GM18909 (cell line): ENCODE results near the gene KIRREL3.
"Not testable (repeated sequence)": the region's sequence is repeated elsewhere in the genome, so short reads cannot be mapped to it uniquely, and the experiment has no call there.

Source experiments
- ATAC-seq: cut with Tn5 transposase; IDR thresholded peaks from one replicate; pipeline ENCODE4 v1.9.1; 2021; ENCODE audit warnings: mild to moderate bottlenecking; ENCODE audit not compliant: unreplicated experiment, poor library complexity

Gene KIRREL3

GRCh38 chr11:126963603-126964363 is 36.8 kb downstream of the KIRREL3 start:
- ATAC-seq = no peak

DNA sequence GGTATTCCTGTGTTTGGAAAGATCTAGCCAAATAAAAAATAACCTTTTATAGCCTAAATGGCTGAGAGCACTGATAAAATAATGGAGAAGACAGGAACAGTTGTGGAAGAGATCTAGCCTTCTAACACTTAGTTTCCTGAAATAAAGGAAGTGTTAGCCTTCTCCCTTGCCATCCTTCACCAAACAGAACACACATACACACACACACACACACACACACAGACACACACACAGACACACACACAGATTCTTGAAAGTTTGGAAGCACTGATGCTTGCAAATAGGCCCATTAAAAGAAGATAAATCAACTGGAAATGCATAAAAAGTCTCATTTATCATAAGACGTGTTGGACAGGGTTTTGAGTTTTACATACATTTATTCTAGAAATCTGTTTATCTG is 37.5 kb downstream of the KIRREL3 start:
- ATAC-seq = no peak

GRCh38 chr11:126959700-126960099 is 40.9 kb downstream of the KIRREL3 start:
- no peak for ATAC-seq

GRCh38 chr11:126956635-126957034 is 43.9 kb downstream of the KIRREL3 start:
- ATAC-seq = no peak

GRCh38 chr11:126952533-126952932 is 48.0 kb downstream of the KIRREL3 start:
- ATAC-seq = not testable (repeated sequence)

DNA sequence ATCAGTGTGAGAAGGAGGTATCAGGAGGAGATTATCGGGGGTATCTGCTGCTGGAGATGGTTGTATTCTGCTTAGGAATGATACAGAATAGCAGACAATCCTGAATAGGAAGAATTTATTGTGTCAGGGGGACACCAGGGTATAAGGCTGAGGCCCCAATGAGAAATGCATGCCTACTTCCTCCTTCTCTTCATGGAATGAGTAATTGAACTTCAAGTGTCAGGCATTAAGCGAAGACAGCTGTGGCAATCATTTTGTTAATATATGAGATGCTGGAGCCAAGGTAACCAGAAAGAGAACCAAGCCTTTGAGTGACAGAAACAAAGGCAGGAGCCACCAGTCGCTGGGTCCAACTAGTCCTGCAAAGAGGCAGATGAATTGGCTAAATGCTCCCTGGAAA is 49.1 kb downstream of the KIRREL3 start:
- no peak for ATAC-seq

DNA sequence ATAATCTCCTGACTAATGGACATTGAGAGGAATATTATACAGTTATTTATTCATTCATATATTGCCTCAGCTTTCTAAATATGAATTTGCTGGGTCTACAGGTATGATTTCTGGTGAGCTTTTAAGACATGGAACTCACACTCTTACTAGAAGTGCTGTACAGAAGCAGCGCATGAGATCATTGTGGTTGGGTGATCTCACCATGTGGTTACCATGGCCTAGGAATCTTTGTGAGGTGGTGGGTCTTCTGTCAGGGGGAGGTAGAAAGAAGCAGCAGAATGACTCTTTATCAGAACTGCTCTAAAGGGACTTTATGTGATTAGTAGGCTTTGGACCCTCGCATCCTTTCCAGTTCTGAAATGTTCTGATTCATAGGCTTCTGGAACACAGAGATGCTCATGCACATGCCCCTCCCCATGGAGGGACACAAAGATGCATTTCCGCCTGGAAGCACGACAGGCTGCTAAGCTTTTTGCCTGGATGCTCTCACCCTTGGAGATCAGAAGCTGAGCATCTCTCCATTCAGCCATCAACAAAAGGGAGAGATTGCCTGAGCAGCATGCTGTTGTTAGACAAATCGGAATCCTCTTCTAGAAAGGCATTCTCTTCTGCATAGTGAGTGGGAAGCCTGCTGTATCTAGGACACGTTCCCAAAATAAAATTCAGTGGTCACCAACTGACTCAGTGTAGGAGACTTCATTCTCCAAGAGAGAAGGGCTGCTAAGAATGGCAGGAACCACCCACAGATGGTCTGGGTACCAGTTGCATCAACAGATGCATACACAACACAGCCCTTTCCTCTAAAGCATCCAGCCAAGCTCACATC is 51.3 kb downstream of the KIRREL3 start:
- no peak for ATAC-seq

DNA sequence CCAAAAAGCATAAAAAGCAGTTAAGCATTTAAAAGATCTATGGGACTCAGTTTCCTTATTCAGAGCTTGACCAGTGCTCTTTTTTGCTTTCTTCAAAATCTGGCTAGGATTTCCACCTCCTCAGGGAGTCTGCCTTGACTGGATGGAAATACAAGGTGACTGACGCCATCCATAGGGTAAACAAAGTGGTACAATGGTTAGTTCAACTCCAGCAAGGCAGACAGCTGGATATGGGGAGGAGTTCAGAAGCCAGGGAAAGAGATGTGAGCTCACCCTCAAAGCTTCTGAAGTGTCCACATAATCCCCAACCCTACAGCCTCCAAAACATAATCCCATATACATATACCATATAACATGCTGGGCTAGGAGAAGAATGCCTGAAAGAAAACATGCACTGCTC is 52.0 kb downstream of the KIRREL3 start:
- ATAC-seq = no peak

DNA sequence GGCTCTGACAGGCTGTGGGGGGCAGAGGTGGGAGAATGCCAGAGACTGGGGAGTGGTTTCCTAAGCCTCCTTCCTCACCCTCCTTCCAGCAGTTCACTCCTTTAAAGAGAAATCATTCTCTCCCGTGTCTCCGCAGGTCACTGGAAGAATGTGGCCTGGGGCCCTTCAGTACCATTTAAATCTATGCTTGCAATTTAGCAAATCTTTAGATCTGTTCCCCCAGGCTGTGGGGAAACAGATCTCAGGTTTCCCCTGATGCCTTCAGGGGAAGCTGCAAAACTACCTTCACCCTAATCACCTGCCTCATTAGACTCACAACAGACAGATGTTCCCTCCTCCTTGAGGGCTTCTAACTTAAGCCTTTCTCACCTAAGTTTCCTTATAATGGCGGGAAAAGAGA is 55.3 kb downstream of the KIRREL3 start:
- no peak for ATAC-seq

DNA sequence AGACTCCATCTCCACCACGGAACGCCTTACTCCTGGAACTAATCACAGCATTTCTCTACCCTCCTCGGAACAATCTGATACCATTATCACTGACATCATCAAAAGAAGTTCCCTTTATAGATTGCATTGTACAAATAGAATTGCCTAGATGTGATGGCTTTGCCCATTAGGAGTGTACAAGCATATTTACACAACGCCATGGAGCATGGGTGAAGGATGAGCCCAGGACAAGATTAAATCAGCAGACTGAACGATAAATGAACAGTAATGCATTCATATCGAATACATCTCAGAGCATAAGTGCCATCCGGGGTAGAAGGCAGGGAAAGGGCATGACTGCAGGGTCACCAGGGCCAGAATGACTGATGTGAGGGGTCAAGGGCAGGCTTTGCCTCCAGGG is 57.3 kb downstream of the KIRREL3 start:
- ATAC-seq = no peak

GRCh38 chr11:126942146-126942545 is 58.4 kb downstream of the KIRREL3 start:
- no peak for ATAC-seq

DNA sequence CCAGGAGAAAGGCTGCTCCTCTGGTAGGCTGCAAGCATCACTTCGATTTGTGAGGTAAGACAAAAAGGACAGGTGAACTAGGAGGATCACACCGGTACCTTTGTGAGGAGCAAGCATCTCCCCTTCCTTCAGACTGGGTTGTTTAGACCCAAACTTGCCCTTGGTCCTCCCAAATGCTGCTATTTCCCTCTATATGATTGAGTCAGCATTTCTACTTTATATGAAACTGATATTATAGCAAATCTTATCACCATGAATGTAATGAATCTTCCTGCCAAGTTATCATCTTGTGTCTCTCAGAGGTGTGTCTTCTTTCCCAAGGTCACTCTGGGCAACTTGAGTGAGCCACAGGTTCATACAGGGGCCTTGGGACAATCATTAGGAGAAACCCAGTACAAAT is 61.0 kb downstream of the KIRREL3 start:
- no peak for ATAC-seq

GRCh38 chr11:126938718-126939117 is 61.9 kb downstream of the KIRREL3 start:
- ATAC-seq = no peak

DNA sequence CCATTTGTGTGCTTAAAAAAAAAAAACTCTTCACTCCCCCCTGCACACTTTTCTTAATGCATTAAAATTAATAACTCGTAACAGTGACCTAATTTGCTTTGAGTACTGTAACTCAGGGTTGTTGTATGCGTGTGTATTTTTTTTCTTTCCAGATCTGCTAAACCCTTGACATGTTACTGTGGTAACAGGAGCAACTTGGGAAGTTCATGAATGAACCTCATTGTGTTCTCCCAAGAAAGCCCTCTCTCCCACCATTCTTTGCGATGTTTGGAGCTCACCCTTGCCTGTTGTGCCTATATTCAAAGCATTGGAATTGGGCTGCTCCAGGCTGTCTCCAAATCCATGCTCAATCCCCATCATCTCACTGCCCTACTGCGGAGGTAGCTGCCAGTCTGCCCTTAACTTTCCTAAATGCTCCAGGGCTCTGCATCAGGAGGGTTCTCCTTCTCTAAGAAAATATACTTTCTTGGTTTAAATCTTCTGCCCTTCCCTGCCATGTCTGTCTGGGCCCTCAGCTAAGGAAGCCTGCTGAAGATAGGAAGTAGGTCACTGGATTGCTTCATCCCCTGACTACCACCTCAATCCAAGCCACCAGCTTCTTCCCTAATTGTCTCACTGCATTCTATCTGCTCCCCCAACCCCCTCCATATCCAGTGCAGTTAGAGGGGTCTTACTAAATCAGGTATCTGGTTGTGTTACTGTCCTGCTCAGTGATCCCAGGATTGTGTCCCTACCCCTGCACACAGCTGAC is 70.3 kb downstream of the KIRREL3 start:
- ATAC-seq = no peak

GRCh38 chr11:126929179-126930061 is 71.2 kb downstream of the KIRREL3 start:
- no peak for ATAC-seq

DNA sequence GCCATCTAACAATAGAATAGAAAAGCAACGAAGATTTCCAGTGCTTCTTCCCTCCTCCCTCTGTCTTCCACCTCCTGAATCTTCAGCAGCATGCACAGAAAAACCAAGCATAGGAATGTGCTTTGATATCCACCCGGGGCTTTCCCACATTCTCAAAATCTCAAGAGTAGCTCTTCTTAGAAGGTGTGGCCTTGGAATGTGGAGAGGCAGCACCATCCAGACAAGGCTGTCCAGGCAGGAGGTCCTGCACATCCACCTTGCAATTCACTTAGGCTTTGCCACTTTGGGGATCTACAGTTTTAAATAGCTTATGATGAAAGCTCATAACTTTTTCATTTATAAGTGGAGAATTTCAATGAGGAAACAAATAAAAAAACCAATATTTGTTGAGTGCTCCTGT is 72.9 kb downstream of the KIRREL3 start:
- ATAC-seq = no peak

GRCh38 chr11:126926376-126926791 is 74.2 kb downstream of the KIRREL3 start:
- no peak for ATAC-seq

DNA sequence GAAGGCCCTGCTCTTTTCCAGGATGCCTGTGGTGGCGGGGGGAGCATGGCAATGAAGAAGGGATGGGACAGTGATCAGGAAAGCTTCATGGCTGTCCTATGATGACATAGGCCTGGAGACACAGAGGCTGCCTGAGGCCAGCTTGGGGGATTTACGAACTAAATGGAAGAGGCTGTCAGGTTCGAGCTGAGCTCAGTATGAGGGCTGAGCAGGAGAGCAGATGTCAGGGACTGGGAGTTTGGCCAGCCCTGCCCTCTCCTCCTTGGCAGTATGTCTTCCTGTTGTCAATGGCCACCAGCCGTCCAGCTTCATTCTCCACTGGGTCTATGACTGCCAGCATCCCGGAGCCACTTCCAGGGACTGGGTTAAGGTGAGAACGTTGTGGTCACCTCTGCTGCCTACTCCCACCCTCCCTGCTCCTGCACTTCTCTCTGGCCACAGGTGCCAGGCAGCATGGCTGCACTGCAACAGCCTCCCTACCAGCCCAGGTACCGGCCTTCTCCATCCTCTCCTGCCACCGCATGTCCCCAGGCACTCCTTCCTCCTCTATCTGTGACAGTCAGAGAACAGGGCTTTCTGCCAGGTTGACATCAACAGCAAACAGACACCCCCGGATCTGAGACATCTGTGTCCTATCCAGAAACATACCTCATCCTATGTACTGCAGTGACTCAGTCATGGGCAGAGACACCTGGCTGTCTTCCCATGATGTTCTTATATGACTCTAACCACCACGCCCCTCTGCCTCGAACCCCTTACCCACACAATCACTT is 75.1 kb downstream of the KIRREL3 start:
- no peak for ATAC-seq

DNA sequence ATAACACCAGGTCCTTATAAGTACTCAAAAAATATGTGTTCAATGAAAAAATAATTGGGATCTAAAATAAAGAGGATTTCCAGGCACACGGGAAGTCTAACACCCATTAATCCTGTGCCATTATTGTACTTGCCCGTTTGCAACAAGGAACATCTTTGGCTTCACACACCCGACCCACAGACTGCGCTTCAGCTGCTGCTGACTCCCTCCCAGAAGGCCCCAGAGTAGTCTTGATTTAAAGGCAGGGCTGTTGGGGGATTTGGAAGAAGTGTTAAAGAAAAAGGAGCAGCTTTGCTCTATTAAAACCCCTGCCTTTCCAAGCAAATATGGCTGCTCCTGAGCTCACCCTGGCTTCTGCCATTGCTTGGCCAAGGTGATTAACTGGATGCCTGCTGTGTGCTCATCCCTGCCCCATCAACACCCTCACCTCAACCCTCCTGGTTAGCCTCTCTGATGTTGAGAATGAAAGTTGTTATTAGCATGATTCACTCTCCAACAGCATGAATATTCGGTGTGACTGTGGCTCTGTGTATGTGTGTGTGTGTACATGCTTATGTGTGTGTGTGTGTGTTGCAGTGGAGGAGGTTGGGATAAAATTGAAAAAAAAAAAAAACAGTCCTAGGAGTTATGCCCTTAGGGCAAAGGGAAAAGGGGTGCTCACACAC is 76.1 kb downstream of the KIRREL3 start:
- ATAC-seq = no peak
